CD14-positive monocyte (primary cell): ENCODE results near the gene PTPRE. TPM values are rescaled to one million over a fixed set of nuclear protein-coding genes. Genes with fewer than 3 reads are reported as not detected.
A peak's percentile ranks its signal among the peaks of the same experiment; 100 is the strongest.

ENCODE experiments used
- DNase-seq, 3 donors: peaks; one replicate each; pipeline ENCODE4 v3.0.0-alpha.2; 2011 to 2022
- H2AFZ ChIP-seq: 2 replicates; pipeline ENCODE4 v1.6.0; 2012; ENCODE audit warnings: mild to moderate bottlenecking, low read depth, low read length, inconsistent platforms; ENCODE audit not compliant: insufficient read depth, poor library complexity, severe bottlenecking
- H3K27ac ChIP-seq, 2 donors: 1 replicate in 1 of 2; 2 replicates in 1 of 2; pipeline ENCODE4 v1.5.1; 2012 to 2013; ENCODE audit warnings: low read length in 2 of 2, control low read depth in 1 of 2, inconsistent platforms in 1 of 2, low read depth in 1 of 2, mild to moderate bottlenecking in 1 of 2
- H3K27me3 ChIP-seq, 2 donors: one replicate each; pipeline versions ENCODE4 v1.6.0 to v1.6.1; 2011 to 2013; ENCODE audit warnings: low read length in 2 of 2; ENCODE audit not compliant: control insufficient read depth in 2 of 2, insufficient read depth in 2 of 2
- H3K36me3 ChIP-seq, 2 donors: replicated peaks in 1 of 2; 1 replicate in 1 of 2; 2 replicates in 1 of 2; pipeline versions ENCODE4 v1.5.1 to v1.6.1; 2012 to 2013; ENCODE audit warnings: low read length in 2 of 2, control low read depth in 1 of 2, inconsistent platforms in 1 of 2, mild to moderate bottlenecking in 1 of 2; ENCODE audit not compliant: insufficient read depth in 2 of 2, control insufficient read depth in 1 of 2
- H3K4me1 ChIP-seq, 2 donors: 1 replicate in 1 of 2; 2 replicates in 1 of 2; pipeline versions ENCODE4 v1.5.1 to v1.6.1; 2012 to 2013; ENCODE audit warnings: low read length in 2 of 2, control low read depth in 1 of 2, inconsistent platforms in 1 of 2, mild to moderate bottlenecking in 1 of 2, moderate library complexity in 1 of 2; ENCODE audit not compliant: insufficient read depth in 2 of 2, control insufficient read depth in 1 of 2
- H3K4me2 ChIP-seq: replicated peaks from 2 replicates; pipeline ENCODE3; 2012; ENCODE audit warnings: low read length, moderate library complexity, mild to moderate bottlenecking; ENCODE audit not compliant: poor library complexity, severe bottlenecking; ENCODE audit errors: extremely low read depth
- H3K4me3 ChIP-seq, 3 experiments: fragments of 200-600 bp in 1 of 3; sonication (generic) in 1 of 3; replicated peaks in 1 of 3; 1 replicate in 2 of 3; 2 replicates in 1 of 3; pipeline ENCODE4 v1.5.1; 2011 to 2013; ENCODE audit warnings: low read length in 3 of 3, mild to moderate bottlenecking in 3 of 3, control low read depth in 2 of 3, low read depth in 2 of 3, inconsistent platforms in 1 of 3, moderate library complexity in 1 of 3
- H3K79me2 ChIP-seq: 2 replicates; pipeline ENCODE4 v1.6.0; 2012; ENCODE audit warnings: mild to moderate bottlenecking, control low read depth, inconsistent platforms, low read length, moderate library complexity; ENCODE audit not compliant: insufficient read depth
- H3K9ac ChIP-seq: 2 replicates; pipeline ENCODE4 v1.6.0; 2017; ENCODE audit warnings: low read length, mild to moderate bottlenecking; ENCODE audit not compliant: insufficient read depth, poor library complexity, severe bottlenecking
- H3K9me3 ChIP-seq, 2 donors: replicated peaks in 1 of 2; 1 replicate in 1 of 2; 2 replicates in 1 of 2; pipeline versions ENCODE4 v1.5.1 to v1.6.1; 2012 to 2013; ENCODE audit warnings: low read length in 2 of 2, control low read depth in 1 of 2; ENCODE audit not compliant: control insufficient read depth in 1 of 2, insufficient read depth in 1 of 2
- H4K20me1 ChIP-seq: 2 replicates; pipeline ENCODE4 v1.6.0; 2012; ENCODE audit warnings: mild to moderate bottlenecking, low read length, control low read depth, moderate library complexity; ENCODE audit not compliant: insufficient read depth
- H3K27ac Mint-ChIP-seq, 7 donors: one replicate each; pipeline ENCODE4 v1.8.0; 2020; ENCODE audit warnings: mild to moderate bottlenecking in 7 of 7, mixed read lengths in 7 of 7, moderate library complexity in 6 of 7, inconsistent platforms in 2 of 7
- H3K27me3 Mint-ChIP-seq, 3 donors: one replicate each; pipeline ENCODE4 v1.8.0; 2021 to 2022; ENCODE audit warnings: low read depth in 3 of 3, mild to moderate bottlenecking in 3 of 3, mixed read lengths in 3 of 3, moderate library complexity in 3 of 3, inconsistent platforms in 1 of 3
- H3K36me3 Mint-ChIP-seq, 2 donors: one replicate each; pipeline ENCODE4 v1.8.0; 2020; ENCODE audit warnings: mixed read lengths in 2 of 2, inconsistent platforms in 1 of 2, mild to moderate bottlenecking in 1 of 2
- H3K4me1 Mint-ChIP-seq: one replicate; pipeline ENCODE4 v1.8.0; 2020; ENCODE audit warnings: mild to moderate bottlenecking, mixed read lengths
- H3K4me3 Mint-ChIP-seq, 2 donors: one replicate each; pipeline ENCODE4 v1.8.0; 2020; ENCODE audit warnings: mild to moderate bottlenecking in 2 of 2, mixed read lengths in 2 of 2, moderate library complexity in 1 of 2
- H3K9me3 Mint-ChIP-seq, 7 donors: one replicate each; pipeline ENCODE4 v1.8.0; 2020 to 2022; ENCODE audit warnings: mixed read lengths in 7 of 7, mild to moderate bottlenecking in 6 of 7, moderate library complexity in 6 of 7, inconsistent platforms in 2 of 7
- CTCF ChIP-seq: fragments of 200-600 bp; IDR thresholded peaks from one replicate; pipeline ENCODE4 v1.8.0; 2022; ENCODE audit warnings: antibody characterized with exemption, mild to moderate bottlenecking
- WGBS: methylation state at CpG from one replicate; pipeline ENCODE4 v1.1.5; 2013; ENCODE audit warnings: missing lambda C conversion rate; ENCODE audit not compliant: insufficient coverage; 5-methylcytosine and 5-hydroxymethylcytosine counted together
- intact Hi-C, 2 donors: fragments of 100-400 bp; cut with micrococcal nuclease; formaldehyde crosslinking; loops; one replicate each; pipeline versions ENCODE4 v1.15.0 to v1.15.1; 2023
- polyA plus RNA-seq, 3 donors: library from polyadenylated mRNA; depleted of rRNA in 1 of 3; unstranded in 2 of 3; stranded (reverse) in 1 of 3; fragments of 300-500 nt in 2 of 3; fragments of >200 nt in 1 of 3; fragmentation: Illumina TruSeq in 2 of 3; gene quantifications; 1 replicate in 2 of 3; 2 replicates in 1 of 3; pipeline ENCODE4 v1.2.3, GENCODE V29; 2012 to 2021

Gene PTPRE
- polyA plus RNA-seq, 3 donors = 95.2 to 271 (median 125) TPM

GRCh38 chr10:127998501-127999144, 91.7 kb downstream of the PTPRE start:
- H3K79me2 ChIP-seq = peaks cover 9% of the 10 kb centered on the region
- peak overlapping the region in 1 of 7 donors; percentile 33 for H3K27ac Mint-ChIP-seq
- H3K36me3 ChIP-seq = peaks cover 0 to 10% of the 10 kb centered on the region in 2 donors
- no peak overlapping the region for H3K27ac ChIP-seq
- H4K20me1 ChIP-seq = peaks cover 98% of the 10 kb centered on the region
- intact Hi-C loops = no loop called here
- H2AFZ ChIP-seq = no peak overlapping the region
- H3K36me3 Mint-ChIP-seq = peaks cover 22 to 25% of the 10 kb centered on the region in 2 donors
- no peaks in the 10 kb centered on the region for H3K9me3 ChIP-seq
- no peak overlapping the region for H3K4me3 ChIP-seq
- H3K9ac ChIP-seq = no peak overlapping the region
- no peaks in the 10 kb centered on the region for H3K9me3 Mint-ChIP-seq
- no peaks in the 10 kb centered on the region for H3K27me3 ChIP-seq
- DNase-seq = no peak
- H3K4me3 Mint-ChIP-seq = peak overlapping the region in 1 of 2 donors; percentile 21
- peaks cover 0 to 3% (median 0%) of the 10 kb centered on the region in 3 donors for H3K27me3 Mint-ChIP-seq
- WGBS = 51% methylated on average over 9 of the region's 17 CpGs
- peaks cover 37 to 38% of the 10 kb centered on the region in 2 donors for H3K4me1 ChIP-seq
- H3K4me2 ChIP-seq = peak overlapping the region; percentile 16
- peaks cover 52% of the 10 kb centered on the region for H3K4me1 Mint-ChIP-seq
- no peak for TF ChIP-seq CTCF

DNA sequence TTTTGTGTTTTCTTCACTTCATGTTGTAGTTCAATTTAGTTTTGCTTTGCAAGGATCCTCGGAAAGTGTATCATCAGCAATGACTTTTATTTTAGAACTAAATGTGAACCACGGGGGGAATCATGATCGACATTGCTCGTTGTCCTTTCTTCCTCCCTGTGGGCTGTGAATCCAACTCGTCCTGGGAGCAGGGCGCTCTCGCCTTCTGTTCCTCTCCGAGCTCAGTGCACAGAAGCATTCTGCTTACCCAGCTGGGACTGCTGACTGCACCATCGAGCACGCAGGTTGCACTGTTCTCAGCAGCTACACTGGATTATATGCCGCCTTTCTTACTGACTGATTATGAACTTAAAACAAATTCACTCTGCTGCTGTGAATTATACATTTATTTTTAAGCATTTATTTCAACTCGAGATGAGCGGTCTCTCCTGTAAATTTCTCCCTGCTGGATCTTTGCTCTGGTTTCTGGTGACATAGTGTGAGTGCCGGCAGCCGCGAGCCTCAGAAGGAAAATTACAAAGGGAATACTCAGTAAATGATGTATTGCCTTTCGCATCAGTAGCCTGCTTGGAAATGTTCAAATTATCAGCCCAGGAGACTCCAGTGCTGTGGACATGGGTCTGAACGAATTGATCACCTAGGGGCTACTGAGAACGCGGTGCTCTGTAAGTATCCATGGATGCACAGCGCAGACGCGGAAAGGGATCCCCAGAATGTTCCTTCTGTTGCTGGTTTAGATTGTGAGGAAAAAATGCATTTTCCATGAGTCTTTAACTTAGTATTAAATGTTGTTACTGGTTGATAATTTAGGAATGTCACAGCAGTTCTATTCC, 92.6 kb downstream of the PTPRE start:
- peaks cover 98% of the 10 kb centered on the region for H4K20me1 ChIP-seq
- peaks cover 9% of the 10 kb centered on the region for H3K79me2 ChIP-seq
- no peak overlapping the region for H3K27ac ChIP-seq
- no peak overlapping the region for H3K27ac Mint-ChIP-seq
- H3K27me3 Mint-ChIP-seq = no peaks in the 10 kb centered on the region
- WGBS = 58% methylated on average over 17 of the region's 23 CpGs
- intact Hi-C loops = no loop called here
- peaks cover 0 to 10% of the 10 kb centered on the region in 2 donors for H3K36me3 ChIP-seq
- H3K27me3 ChIP-seq = no peaks in the 10 kb centered on the region
- H3K9me3 Mint-ChIP-seq = no peaks in the 10 kb centered on the region
- peaks cover 57% of the 10 kb centered on the region for H3K4me1 Mint-ChIP-seq
- no peak overlapping the region for H2AFZ ChIP-seq
- no peak for DNase-seq
- H3K36me3 Mint-ChIP-seq = peaks cover 22% of the 10 kb centered on the region in 2 donors
- no peak overlapping the region for H3K4me3 ChIP-seq
- no peak for TF ChIP-seq CTCF
- H3K4me1 ChIP-seq = peaks cover 37 to 38% of the 10 kb centered on the region in 2 donors
- no peaks in the 10 kb centered on the region for H3K9me3 ChIP-seq
- H3K4me2 ChIP-seq = peak overlapping the region; percentile 16
- peak overlapping the region; percentile 21 for H3K4me3 Mint-ChIP-seq
- H3K9ac ChIP-seq = no peak overlapping the region
